Measurements from ENCODE around the gene MUC4. TPM values are rescaled to one million over a fixed set of nuclear protein-coding genes. Genes with fewer than 3 reads are reported as not detected.
"Not testable (repeated sequence)": the region's sequence is repeated elsewhere in the genome, so short reads cannot be mapped to it uniquely, and the experiment has no call there.

MUC4 gene
- polyA plus RNA-seq, 1 experiment = not detected

GRCh38 chr3:195806916-195807231 is 4.9 kb downstream of the MUC4 start:
- DNase-seq (ENCODE audit: low read depth) = no peak
- H3K36me3 ChIP-seq (ENCODE audit: control insufficient read depth, insufficient read depth, low read length) = no peaks in the 10 kb centered on the region
- peaks cover 15% of the 10 kb centered on the region for H3K27me3 ChIP-seq (ENCODE audit: control insufficient read depth, insufficient read depth, low read length)
- TF ChIP-seq CTCF (IDR thresholded peaks at IDR 0.05; ENCODE audit: insufficient read depth, low read depth, low read length) = no peak
- H3K4me3 ChIP-seq (ENCODE audit: low read depth, low read length) = no peak overlapping the region
- ChIA-PET CTCF (no interaction called here), POLR2A (no interaction called here)

- no peak overlapping the region for H3K4me3 ChIP-seq (ENCODE audit: low read depth, low read length)
- no peak for DNase-seq (ENCODE audit: low read depth)
- ChIA-PET CTCF (no interaction called here), POLR2A (no interaction called here)
- no peaks in the 10 kb centered on the region for H3K36me3 ChIP-seq (ENCODE audit: control insufficient read depth, insufficient read depth, low read length)
- no peak for TF ChIP-seq CTCF (IDR thresholded peaks at IDR 0.05; ENCODE audit: insufficient read depth, low read depth, low read length)
- H3K27me3 ChIP-seq (ENCODE audit: control insufficient read depth, insufficient read depth, low read length) = peaks cover 17% of the 10 kb centered on the region
Measured at GRCh38 chr3:195806211-195806915, 5.4 kb downstream of the MUC4 start.

GRCh38 chr3:195805588-195805987 is 6.1 kb downstream of the MUC4 start:
- H3K36me3 ChIP-seq (ENCODE audit: control insufficient read depth, insufficient read depth, low read length); POLR2A ChIA-PET; H3K4me3 ChIP-seq (ENCODE audit: low read depth, low read length); DNase-seq (ENCODE audit: low read depth); CTCF ChIA-PET: not testable (repeated sequence)
- H3K27me3 ChIP-seq (ENCODE audit: control insufficient read depth, insufficient read depth, low read length) = peaks cover 20% of the 10 kb centered on the region

GRCh38 chr3:195805181-195805580 is 6.5 kb downstream of the MUC4 start:
- peaks cover 20% of the 10 kb centered on the region for H3K27me3 ChIP-seq (ENCODE audit: control insufficient read depth, insufficient read depth, low read length)
- no peak for DNase-seq (ENCODE audit: low read depth)
- no peaks in the 10 kb centered on the region for H3K36me3 ChIP-seq (ENCODE audit: control insufficient read depth, insufficient read depth, low read length)
- POLR2A ChIA-PET = no interaction called here
- CTCF ChIA-PET = no interaction called here
- no peak overlapping the region for H3K4me3 ChIP-seq (ENCODE audit: low read depth, low read length)
- TF ChIP-seq CTCF (IDR thresholded peaks at IDR 0.05; ENCODE audit: insufficient read depth, low read depth, low read length) = no peak

- POLR2A ChIA-PET = no interaction called here
- no peak for TF ChIP-seq CTCF (IDR thresholded peaks at IDR 0.05; ENCODE audit: insufficient read depth, low read depth, low read length)
- DNase-seq (ENCODE audit: low read depth) = no peak
- H3K36me3 ChIP-seq (ENCODE audit: control insufficient read depth, insufficient read depth, low read length) = no peaks in the 10 kb centered on the region
- peaks cover 20% of the 10 kb centered on the region for H3K27me3 ChIP-seq (ENCODE audit: control insufficient read depth, insufficient read depth, low read length)
- CTCF ChIA-PET = interaction anchor here (0.9 to 1.5 kb wide), 2 partner anchors 47 to 92 kb away, joined by 3 to 4 read pairs; no protein-coding TSS in a partner anchor
- no peak overlapping the region for H3K4me3 ChIP-seq (ENCODE audit: low read depth, low read length)
Measured at GRCh38 chr3:195803289-195803908, 8.3 kb downstream of the MUC4 start.

GRCh38 chr3:195802795-195803194 is 8.9 kb downstream of the MUC4 start:
- H3K27me3 ChIP-seq (ENCODE audit: control insufficient read depth, insufficient read depth, low read length) = peaks cover 20% of the 10 kb centered on the region
- TF ChIP-seq CTCF (IDR thresholded peaks at IDR 0.05; ENCODE audit: insufficient read depth, low read depth, low read length) = no peak
- no peaks in the 10 kb centered on the region for H3K36me3 ChIP-seq (ENCODE audit: control insufficient read depth, insufficient read depth, low read length)
- ChIA-PET POLR2A (no interaction called here), CTCF (interaction anchor here (0.9 to 1.5 kb wide), 2 partner anchors 48 to 93 kb away, joined by 3 to 4 read pairs; no protein-coding TSS in a partner anchor)
- DNase-seq (ENCODE audit: low read depth) = no peak
- H3K4me3 ChIP-seq (ENCODE audit: low read depth, low read length) = no peak overlapping the region

Data from BJ (cell line).